ES-I3 (cell line): ENCODE measurements around the gene HLX.
A peak's percentile ranks its signal among the peaks of the same experiment; 100 is the strongest.

Experiments used
- H3K36me3 ChIP-seq: 2 replicates; pipeline ENCODE4 v1.6.1; 2013; ENCODE audit warnings: mild to moderate bottlenecking, low read length, control low read depth, moderate library complexity; ENCODE audit not compliant: insufficient read depth
- H3K4me1 ChIP-seq: 2 replicates; pipeline ENCODE4 v1.6.1; 2013; ENCODE audit warnings: mild to moderate bottlenecking, control low read depth, low read length; ENCODE audit not compliant: insufficient read depth
- H3K9ac ChIP-seq: 2 replicates; pipeline ENCODE4 v1.6.1; 2013; ENCODE audit warnings: low read depth, mild to moderate bottlenecking, low read length, moderate library complexity
- H3K9me3 ChIP-seq: 2 replicates; pipeline ENCODE4 v1.6.1; 2013; ENCODE audit warnings: mild to moderate bottlenecking, low read length, moderate library complexity; ENCODE audit not compliant: control insufficient read depth, insufficient read depth

Gene HLX

GRCh38 chr1:220896092-220896491, 16.8 kb downstream of the HLX start:
- no peaks in the 10 kb centered on the region for H3K36me3 ChIP-seq
- H3K9ac ChIP-seq, result peak overlapping the region; percentile 27; the same call in 1 of the 2 replicates
- H3K9me3 ChIP-seq, result no peaks in the 10 kb centered on the region; the same call in 1 of the 2 replicates
- peaks cover 21% of the 10 kb centered on the region; the same call in 1 of the 2 replicates for H3K4me1 ChIP-seq

- no peaks in the 10 kb centered on the region for H3K36me3 ChIP-seq
- H3K9me3 ChIP-seq, result no peaks in the 10 kb centered on the region
- peaks cover 6% of the 10 kb centered on the region; the same call in 1 of the 2 replicates for H3K4me1 ChIP-seq
- no peak overlapping the region for H3K9ac ChIP-seq
Measured at GRCh38 chr1:220900842-220901241, 21.6 kb downstream of the HLX start.

GRCh38 chr1:220901881-220902280, 22.6 kb downstream of the HLX start:
- H3K9me3 ChIP-seq, result no peaks in the 10 kb centered on the region
- H3K4me1 ChIP-seq, result no peaks in the 10 kb centered on the region
- no peak overlapping the region for H3K9ac ChIP-seq
- H3K36me3 ChIP-seq, result no peaks in the 10 kb centered on the region

- Histone ChIP-seq H3K4me1 (no peaks in the 10 kb centered on the region), H3K36me3 (no peaks in the 10 kb centered on the region), H3K9ac (no peak overlapping the region), H3K9me3 (no peaks in the 10 kb centered on the region)
Measured at GRCh38 chr1:220902916-220903315, 23.7 kb downstream of the HLX start.

- no peaks in the 10 kb centered on the region for H3K9me3 ChIP-seq
- no peaks in the 10 kb centered on the region for H3K4me1 ChIP-seq
- no peak overlapping the region for H3K9ac ChIP-seq
- H3K36me3 ChIP-seq, result no peaks in the 10 kb centered on the region
Measured at GRCh38 chr1:220904876-220905275, 25.6 kb downstream of the HLX start.

GRCh38 chr1:220905650-220906560, 26.7 kb downstream of the HLX start:
- Histone ChIP-seq H3K4me1 (no peaks in the 10 kb centered on the region), H3K9me3 (no peaks in the 10 kb centered on the region), H3K9ac (no peak overlapping the region), H3K36me3 (no peaks in the 10 kb centered on the region)

- no peaks in the 10 kb centered on the region for H3K36me3 ChIP-seq
- no peaks in the 10 kb centered on the region for H3K9me3 ChIP-seq
- H3K4me1 ChIP-seq, result no peaks in the 10 kb centered on the region
- H3K9ac ChIP-seq, result no peak overlapping the region
Measured at GRCh38 chr1:220906561-220907334, 27.5 kb downstream of the HLX start.

GRCh38 chr1:220908757-220909156, 29.5 kb downstream of the HLX start:
- no peaks in the 10 kb centered on the region for H3K4me1 ChIP-seq
- no peaks in the 10 kb centered on the region for H3K36me3 ChIP-seq
- H3K9me3 ChIP-seq, result no peaks in the 10 kb centered on the region
- H3K9ac ChIP-seq, result no peak overlapping the region

GRCh38 chr1:220910021-220910420, 30.8 kb downstream of the HLX start:
- no peaks in the 10 kb centered on the region for H3K9me3 ChIP-seq
- no peaks in the 10 kb centered on the region for H3K36me3 ChIP-seq
- no peaks in the 10 kb centered on the region for H3K4me1 ChIP-seq
- no peak overlapping the region for H3K9ac ChIP-seq

- H3K9me3 ChIP-seq, result no peaks in the 10 kb centered on the region
- no peak overlapping the region for H3K9ac ChIP-seq
- no peaks in the 10 kb centered on the region for H3K36me3 ChIP-seq
- H3K4me1 ChIP-seq, result no peaks in the 10 kb centered on the region
Measured at GRCh38 chr1:220914283-220915116, 35.3 kb downstream of the HLX start.

GRCh38 chr1:220915117-220915440, 35.8 kb downstream of the HLX start:
- Histone ChIP-seq H3K4me1 (no peaks in the 10 kb centered on the region), H3K9ac (no peak overlapping the region), H3K36me3 (no peaks in the 10 kb centered on the region), H3K9me3 (no peaks in the 10 kb centered on the region)

GRCh38 chr1:220915954-220916353, 36.7 kb downstream of the HLX start:
- no peak overlapping the region for H3K9ac ChIP-seq
- no peaks in the 10 kb centered on the region for H3K36me3 ChIP-seq
- H3K9me3 ChIP-seq, result no peaks in the 10 kb centered on the region
- no peaks in the 10 kb centered on the region for H3K4me1 ChIP-seq

GRCh38 chr1:220917101-220917500, 37.9 kb downstream of the HLX start:
- no peak overlapping the region for H3K9ac ChIP-seq

GRCh38 chr1:220917535-220918209, 38.4 kb downstream of the HLX start:
- no peaks in the 10 kb centered on the region for H3K36me3 ChIP-seq
- H3K4me1 ChIP-seq, result peaks cover 7% of the 10 kb centered on the region; the same call in 1 of the 2 replicates
- H3K9ac ChIP-seq, result no peak overlapping the region
- no peaks in the 10 kb centered on the region for H3K9me3 ChIP-seq

More at GRCh38 chr1:220917101-220917500, 37.9 kb downstream of the HLX start:
- no peaks in the 10 kb centered on the region for H3K36me3 ChIP-seq
- peaks cover 7% of the 10 kb centered on the region; the same call in 1 of the 2 replicates for H3K4me1 ChIP-seq
- H3K9me3 ChIP-seq, result no peaks in the 10 kb centered on the region
